Trophoblast cell (in vitro differentiated cells and primary cell): ENCODE measurements around the gene FLYWCH1. TPM values are rescaled to one million over a fixed set of nuclear protein-coding genes. Genes with fewer than 3 reads are reported as not detected.

Experiments
- DNase-seq, 2 donors: peaks; one replicate each; pipeline ENCODE4 v3.0.0-alpha.2; 2016
- H2AFZ ChIP-seq: 2 replicates; pipeline ENCODE4 v1.6.1; 2013; ENCODE audit warnings: low read length, moderate library complexity, mild to moderate bottlenecking; ENCODE audit not compliant: insufficient read depth, poor library complexity
- H2AK5ac ChIP-seq: 2 replicates; pipeline ENCODE4 v1.6.1; 2013; ENCODE audit warnings: mild to moderate bottlenecking, low read length
- H2BK120ac ChIP-seq: 2 replicates; pipeline ENCODE4 v1.6.1; 2013; ENCODE audit warnings: low read length, mild to moderate bottlenecking, moderate library complexity; ENCODE audit not compliant: insufficient read depth, poor library complexity
- H2BK12ac ChIP-seq: 2 replicates; pipeline ENCODE4 v1.6.1; 2013; ENCODE audit warnings: mild to moderate bottlenecking, low read length, moderate library complexity
- H2BK5ac ChIP-seq: 2 replicates; pipeline ENCODE4 v1.6.1; 2013; ENCODE audit warnings: low read length, low read depth, moderate library complexity, mild to moderate bottlenecking; ENCODE audit not compliant: poor library complexity
- H3K14ac ChIP-seq: 2 replicates; pipeline ENCODE4 v1.6.1; 2013; ENCODE audit warnings: mild to moderate bottlenecking, low read length
- H3K18ac ChIP-seq: 2 replicates; pipeline ENCODE4 v1.6.1; 2013; ENCODE audit warnings: mild to moderate bottlenecking, low read length
- H3K23ac ChIP-seq: 2 replicates; pipeline ENCODE4 v1.6.1; 2013; ENCODE audit warnings: low read length
- H3K27ac ChIP-seq: 2 replicates; pipeline ENCODE4 v1.5.1; 2013; ENCODE audit warnings: low read depth, mild to moderate bottlenecking, inconsistent platforms, low read length, moderate library complexity
- H3K27me3 ChIP-seq: 2 replicates; pipeline ENCODE4 v1.6.1; 2013; ENCODE audit warnings: inconsistent platforms, mild to moderate bottlenecking, low read length, moderate library complexity; ENCODE audit not compliant: insufficient read depth
- H3K36me3 ChIP-seq, 2 experiments: 1 replicate in 1 of 2; 2 replicates in 1 of 2; pipeline ENCODE4 v1.6.1; 2013; ENCODE audit warnings: low read length in 2 of 2, mild to moderate bottlenecking in 2 of 2, moderate library complexity in 1 of 2; ENCODE audit not compliant: insufficient read depth in 2 of 2, control insufficient read depth in 1 of 2
- H3K4ac ChIP-seq: 2 replicates; pipeline ENCODE4 v1.6.1; 2013; ENCODE audit warnings: low read depth, mild to moderate bottlenecking, low read length, moderate library complexity
- H3K4me1 ChIP-seq, 2 experiments: 1 replicate in 1 of 2; 2 replicates in 1 of 2; pipeline ENCODE4 v1.6.1; 2013; ENCODE audit warnings: low read length in 2 of 2, mild to moderate bottlenecking in 2 of 2, moderate library complexity in 1 of 2; ENCODE audit not compliant: insufficient read depth in 2 of 2, control insufficient read depth in 1 of 2
- H3K4me2 ChIP-seq: 2 replicates; pipeline ENCODE4 v1.6.1; 2013; ENCODE audit warnings: inconsistent platforms, mild to moderate bottlenecking, low read length, moderate library complexity
- H3K4me3 ChIP-seq: 2 replicates; pipeline ENCODE4 v1.5.1; 2013; ENCODE audit warnings: mild to moderate bottlenecking, low read depth, low read length, inconsistent platforms
- H3K79me1 ChIP-seq: one replicate; pipeline ENCODE4 v1.6.1; 2013; ENCODE audit warnings: low read length
- H3K79me2 ChIP-seq: 2 replicates; pipeline ENCODE4 v1.6.1; 2013; ENCODE audit warnings: low read length, mild to moderate bottlenecking; ENCODE audit not compliant: control insufficient read depth, insufficient read depth, poor library complexity
- H3K9ac ChIP-seq: 2 replicates; pipeline ENCODE4 v1.6.1; 2013; ENCODE audit warnings: mild to moderate bottlenecking, low read length
- H3K9me3 ChIP-seq: 2 replicates; pipeline ENCODE4 v1.6.1; 2013; ENCODE audit warnings: low read depth, mild to moderate bottlenecking, control low read depth, inconsistent platforms, low read length; ENCODE audit not compliant: insufficient read depth
- H4K12ac ChIP-seq: 2 replicates; pipeline ENCODE4 v1.6.1; 2013; ENCODE audit warnings: low read depth, mild to moderate bottlenecking, low read length, moderate library complexity
- H4K8ac ChIP-seq: 2 replicates; pipeline ENCODE4 v1.6.1; 2013; ENCODE audit warnings: low read depth, mild to moderate bottlenecking, low read length, moderate library complexity
- H4K91ac ChIP-seq: one replicate; pipeline ENCODE4 v1.6.1; 2013; ENCODE audit warnings: low read depth, mild to moderate bottlenecking, low read length, moderate library complexity
- WGBS: extraction: QIAGEN DNeasy Blood & Tissue Kit; methylation state at CpG from one replicate; pipeline ENCODE4 v1.1.7; 2013; ENCODE audit warnings: missing lambda C conversion rate; ENCODE audit not compliant: insufficient read length, insufficient coverage; ENCODE audit errors: extremely low coverage; 5-methylcytosine and 5-hydroxymethylcytosine counted together
- polyA plus RNA-seq: library from polyadenylated mRNA; stranded (reverse); fragments of 200-250 nt; gene quantifications from 2 replicates; pipeline ENCODE4 v1.2.3, GENCODE V29; 2013

The FLYWCH1 gene
- 9.8 and 9.9 TPM in 2 replicates for polyA plus RNA-seq

- Histone ChIP-seq H3K4me1 (peaks cover 0 to 3% of the 10 kb centered on the region in 2 experiments), H2BK120ac (peak within 1 kb of the TSS; percentile 49), H4K12ac (peak within 1 kb of the TSS; percentile 94), H3K36me3 (peaks cover 4 to 5% of the 10 kb centered on the region in 2 experiments), H3K27me3 (peaks cover 5% of the 10 kb centered on the region), H3K9ac (peak within 1 kb of the TSS; percentile 72), H4K8ac (peak within 1 kb of the TSS; percentile 99), H3K79me2 (peaks cover 4% of the 10 kb centered on the region), H3K4ac (peak within 1 kb of the TSS; percentile 64), H3K9me3 (no peaks in the 10 kb centered on the region), H3K79me1 (peaks cover 7% of the 10 kb centered on the region), H2BK5ac (no peak within 1 kb of the TSS), H2AK5ac (no peak within 1 kb of the TSS), H3K18ac (peak within 1 kb of the TSS; percentile 93), H2AFZ (peak within 1 kb of the TSS; percentile 92), H3K23ac (no peak within 1 kb of the TSS), H2BK12ac (no peak within 1 kb of the TSS), H4K91ac (peak within 1 kb of the TSS; percentile 81), H3K14ac (peak within 1 kb of the TSS; percentile 88), H3K27ac (no peak within 1 kb of the TSS), H3K4me3 (peak within 1 kb of the TSS; percentile 84), H3K4me2 (peak within 1 kb of the TSS; percentile 84)
- no CpG with 5 or more reads among the region's 85 CpGs for WGBS
- peak; percentile 98 to 99 for DNase-seq
These were observed at the start of gene FLYWCH1 for GRCh38 chr16:2911638-2912329. FLYWCH1 (plus strand) TSS chr16:2911931; CDS start chr16:2929686, 17,755 bp downstream.

- Histone ChIP-seq H3K9me3 (peaks cover 4% of the 10 kb centered on the region), H3K27me3 (no peaks in the 10 kb centered on the region), H3K4me2 (no peak overlapping the region), H3K27ac (no peak overlapping the region), H3K36me3 (no peaks in the 10 kb centered on the region), H3K18ac (no peak overlapping the region), H2BK120ac (no peak overlapping the region), H3K79me2 (no peaks in the 10 kb centered on the region), H3K79me1 (peaks cover 6% of the 10 kb centered on the region), H4K12ac (no peak overlapping the region), H3K4me3 (no peak overlapping the region), H3K9ac (no peak overlapping the region), H3K4me1 (peaks cover 3 to 4% of the 10 kb centered on the region in 2 experiments), H2BK5ac (no peak overlapping the region), H2BK12ac (no peak overlapping the region), H2AK5ac (no peak overlapping the region), H3K4ac (no peak overlapping the region), H4K8ac (no peak overlapping the region), H4K91ac (no peak overlapping the region), H2AFZ (no peak overlapping the region), H3K14ac (no peak overlapping the region), H3K23ac (no peak overlapping the region)
- WGBS: no CpG with 5 or more reads among the region's 4 CpGs
- no peak for DNase-seq
These were observed 46.1 kb upstream of the FLYWCH1 start for GRCh38 chr16:2865651-2866050.

- Histone ChIP-seq H3K79me2 (no peaks in the 10 kb centered on the region), H2BK12ac (no peak overlapping the region), H3K23ac (no peak overlapping the region), H3K18ac (no peak overlapping the region), H2BK120ac (no peak overlapping the region), H3K9ac (no peak overlapping the region), H4K12ac (no peak overlapping the region), H3K4ac (no peak overlapping the region), H3K36me3 (no peaks in the 10 kb centered on the region), H3K4me1 (peaks cover 3 to 4% of the 10 kb centered on the region in 2 experiments), H3K4me3 (no peak overlapping the region), H3K27ac (no peak overlapping the region), H3K14ac (no peak overlapping the region), H2AK5ac (no peak overlapping the region), H3K79me1 (peaks cover 6% of the 10 kb centered on the region), H3K27me3 (no peaks in the 10 kb centered on the region), H3K4me2 (no peak overlapping the region), H4K8ac (no peak overlapping the region), H4K91ac (no peak overlapping the region), H2BK5ac (no peak overlapping the region), H3K9me3 (no peaks in the 10 kb centered on the region), H2AFZ (no peak overlapping the region)
- no peak for DNase-seq
- WGBS: no CpG with 5 or more reads among the region's 4 CpGs
These were observed 45.3 kb upstream of the FLYWCH1 start for GRCh38 chr16:2866431-2866830.

GRCh38 chr16:2867661-2867986, 44.1 kb upstream of the FLYWCH1 start:
- Histone ChIP-seq H3K9ac (no peak overlapping the region), H3K27me3 (no peaks in the 10 kb centered on the region)

More at GRCh38 chr16:2867661-2867986, 44.1 kb upstream of the FLYWCH1 start:
- Histone ChIP-seq H3K18ac (peak overlapping the region; percentile 13), H4K12ac (peak overlapping the region; percentile 72), H3K23ac (no peak overlapping the region), H2BK5ac (no peak overlapping the region), H3K27ac (no peak overlapping the region), H2AFZ (peak overlapping the region; percentile 95), H3K79me1 (peaks cover 6% of the 10 kb centered on the region), H4K8ac (peak overlapping the region; percentile 92), H3K79me2 (no peaks in the 10 kb centered on the region), H3K4me3 (peak overlapping the region; percentile 1), H3K14ac (no peak overlapping the region), H4K91ac (peak overlapping the region; percentile 71), H2BK12ac (no peak overlapping the region), H3K9me3 (no peaks in the 10 kb centered on the region), H3K36me3 (no peaks in the 10 kb centered on the region), H2BK120ac (no peak overlapping the region), H2AK5ac (no peak overlapping the region), H3K4ac (peak overlapping the region; percentile 5), H3K4me2 (peak overlapping the region; percentile 75), H3K4me1 (peaks cover 3 to 4% of the 10 kb centered on the region in 2 experiments)
- DNase-seq: no peak
- WGBS: no CpG with 5 or more reads among the region's 8 CpGs
